Left lung (tissue), 14 donors: Measurements from ENCODE around the gene CDK11A. TPM values are rescaled to one million over a fixed set of nuclear protein-coding genes. Genes with fewer than 3 reads are reported as not detected.
"Not testable (repeated sequence)": the region's sequence is repeated elsewhere in the genome, so short reads cannot be mapped to it uniquely, and the experiment has no call there.

ENCODE experiments used
- ATAC-seq: fragments of 200-7000 bp; cut with Tn5 transposase; one replicate; pipeline ENCODE4 v1.9.1; 2020; ENCODE audit warnings: moderate library complexity
- DNase-seq, 4 donors: peaks; one replicate each; pipeline ENCODE4 v3.0.0-alpha.2; 2013 to 2020
- H3K27ac ChIP-seq, 2 donors: fragments of 200-600 bp; sonication (generic) in 1 of 2; one replicate each; pipeline versions ENCODE4 v1.5.0 to v1.8.0; 2020 to 2021
- H3K27me3 ChIP-seq, 2 donors: fragments of 200-600 bp; sonication (generic) in 1 of 2; one replicate each; pipeline versions ENCODE4 v1.5.0 to v1.8.0; 2020 to 2021
- H3K36me3 ChIP-seq, 2 donors: fragments of 200-600 bp; sonication (generic) in 1 of 2; one replicate each; pipeline versions ENCODE4 v1.5.0 to v1.8.0; 2020 to 2021
- H3K4me1 ChIP-seq, 2 donors: fragments of 200-600 bp; one replicate each; pipeline ENCODE4 v1.8.0; 2021
- H3K4me3 ChIP-seq, 2 donors: fragments of 200-600 bp; sonication (generic) in 1 of 2; one replicate each; pipeline versions ENCODE4 v1.5.0 to v1.8.0; 2020 to 2021; ENCODE audit warnings: mild to moderate bottlenecking in 1 of 2
- H3K9me3 ChIP-seq, 2 donors: fragments of 200-600 bp; sonication (generic) in 1 of 2; one replicate each; pipeline versions ENCODE4 v1.5.0 to v1.8.0; 2020 to 2021
- CTCF ChIP-seq, 2 donors: fragments of 200-600 bp; sonication (generic) in 1 of 2; IDR thresholded peaks; one replicate each; pipeline versions ENCODE4 v1.5.0 to v1.8.0; 2021; ENCODE audit warnings: antibody characterized with exemption in 2 of 2
- intact Hi-C, 2 donors: fragments of 100-400 bp; cut with DNase I; formaldehyde crosslinking; loops; one replicate each; pipeline versions ENCODE4 v1.11.2 to v1.14.2; 2022
- long read RNA-seq, 12 donors: library from polyadenylated mRNA in 2 of 12; unstranded in 2 of 12; transcript quantifications; one replicate each; pipeline ENCODE4 v2.0.0 and lab custom pipeline, GENCODE V29; 2019 to 2026
- polyA plus RNA-seq, 6 donors: library from polyadenylated mRNA; unstranded; fragments of 120-200 nt; gene quantifications; one replicate each; pipeline ENCODE4 v1.2.1, GENCODE V29; 2013; ENCODE audit not compliant: insufficient read length in 6 of 6
- total RNA-seq, 2 donors: library from RNA; stranded (reverse); fragmentation: NEBNext Ultra II Directional; extraction: Animal tissue kit (Norgen Biotek cat#: 25700); gene quantifications; one replicate each; pipeline ENCODE4 v1.2.1, GENCODE V29; 2021
- donor health status: DM: no; HTN: yes; CAD: no.
- donor health status: DM: no; HTN: no; CAD: no.

The CDK11A gene
- total RNA-seq (10 to 100 TPM; 21.1 to 43.2 TPM), polyA plus RNA-seq (10 to 100 TPM; 29.3 to 45.7 (median 37.8) TPM)
- long read RNA-seq, donor 1, partial matches to known transcripts, result 5 of 7 reads
- long read RNA-seq, donor 1, other reads (novel, unspliced or antisense), result 0 of 7 reads
- long read RNA-seq, donor 2, partial matches to known transcripts, result 9 of 10 reads
- long read RNA-seq, donor 2, other reads (novel, unspliced or antisense), result 0 of 10 reads
- long read RNA-seq, donor 3, partial matches to known transcripts, result 0 of 2 reads
- long read RNA-seq, donor 3, other reads (novel, unspliced or antisense), result 0 of 2 reads
- long read RNA-seq, donor 4, partial matches to known transcripts, result 10 of 12 reads
- long read RNA-seq, donor 4, other reads (novel, unspliced or antisense), result 2 of 12 reads
- long read RNA-seq, donor 5, partial matches to known transcripts, result 6 of 6 reads
- long read RNA-seq, donor 5, other reads (novel, unspliced or antisense), result 0 of 6 reads
- long read RNA-seq, donor 6, result 0 reads
- long read RNA-seq, donor 7, partial matches to known transcripts, result 0 of 1 reads
- long read RNA-seq, donor 7, other reads (novel, unspliced or antisense), result 0 of 1 reads
- long read RNA-seq, donor 8, partial matches to known transcripts, result 0 of 1 reads
- long read RNA-seq, donor 8, other reads (novel, unspliced or antisense), result 0 of 1 reads
- long read RNA-seq, donor 9, result 0 reads
- long read RNA-seq, donor 10, partial matches to known transcripts, result 14 of 18 reads
- long read RNA-seq, donor 10, other reads (novel, unspliced or antisense), result 4 of 18 reads
- long read RNA-seq, donor 11, partial matches to known transcripts, result 0 of 2 reads
- long read RNA-seq, donor 11, other reads (novel, unspliced or antisense), result 0 of 2 reads
- long read RNA-seq, donor 12, partial matches to known transcripts, result 0 of 2 reads
- long read RNA-seq, donor 12, other reads (novel, unspliced or antisense), result 0 of 2 reads

DNA sequence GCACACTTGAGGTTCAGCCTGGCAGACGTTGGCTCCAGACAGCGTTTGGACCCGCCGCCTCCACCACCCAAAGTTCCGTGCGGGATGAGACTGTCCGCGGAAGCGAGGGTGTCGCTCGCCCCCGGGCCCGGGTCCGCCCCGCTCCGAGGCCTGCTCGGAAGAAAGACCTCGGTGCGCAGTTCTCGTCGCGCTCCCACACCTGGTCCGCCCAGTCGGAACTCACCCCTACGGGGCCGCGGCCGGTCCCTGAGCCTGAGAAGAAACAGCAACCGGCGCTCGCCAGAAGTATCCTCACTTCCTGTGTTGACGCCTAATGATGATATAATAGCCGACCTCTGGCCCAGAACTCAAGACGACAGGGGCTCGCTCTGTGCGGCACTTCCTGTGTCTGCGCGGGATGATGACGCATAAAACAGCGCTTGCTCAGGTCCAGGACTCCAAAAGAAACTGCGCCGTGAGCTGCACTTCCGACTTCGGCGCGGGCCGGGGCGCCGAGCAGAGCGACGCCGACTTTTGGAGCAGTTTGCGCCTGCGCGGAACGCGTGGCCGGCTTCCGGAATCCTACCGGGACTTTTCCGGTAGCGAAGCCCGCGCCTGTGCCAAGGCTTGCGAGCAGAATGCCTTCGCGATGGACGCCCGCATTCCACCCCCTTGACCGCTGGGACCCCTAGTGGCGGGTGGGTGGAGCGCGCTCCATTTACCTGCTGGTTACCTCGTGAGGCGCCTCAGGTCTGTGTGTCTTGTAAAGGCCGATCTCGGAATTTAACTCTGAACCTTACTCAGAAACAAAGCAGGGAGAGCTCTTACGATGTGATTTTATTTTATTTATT is at the start of gene CDK11A:
Gene CDK11A, minus strand, starts transcription at position 323 of the 830 bp plus-strand sequence. CDS start 1,539 bp downstream, outside the sequence.
- intact Hi-C loops, H3K27me3 ChIP-seq, H3K9me3 ChIP-seq, H3K4me1 ChIP-seq: not testable (repeated sequence)
- Histone ChIP-seq H3K4me3 (peak within 1 kb of the TSS; percentile 17 to 57), H3K36me3 (peaks cover 0 to 24% of the 10 kb centered on the region in 2 donors), H3K27ac (peak within 1 kb of the TSS; percentile 39 to 95)
- DNase-seq, result peak; percentile 97 to 100 (median 98)
- ATAC-seq, result peak; percentile 97
- TF ChIP-seq CTCF (IDR thresholded peaks at IDR 0.05), result peak; percentile 11 to 50

DNA sequence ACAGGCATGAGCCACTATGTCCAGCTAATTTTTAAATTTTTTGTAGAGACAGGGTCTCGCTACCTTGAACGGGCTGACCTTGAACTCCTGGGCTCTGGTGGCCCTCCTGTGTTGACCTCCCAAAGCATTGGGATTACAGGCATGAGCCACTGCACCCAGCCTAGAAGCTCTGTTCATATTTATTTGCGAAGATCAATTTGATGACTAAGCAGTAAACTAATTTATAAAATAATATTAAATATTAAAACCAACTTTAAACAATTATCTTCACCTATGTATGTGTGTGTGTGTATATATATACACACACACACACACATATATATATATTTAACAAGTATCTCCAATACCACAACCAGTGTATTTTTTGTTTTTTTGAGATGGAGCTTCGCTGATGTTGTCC is 49.7 kb upstream of the CDK11A start:
- no peak for TF ChIP-seq CTCF (IDR thresholded peaks at IDR 0.05)
- ATAC-seq (no peak), DNase-seq (no peak)
- H3K36me3 ChIP-seq, result peaks cover 0 to 38% of the 10 kb centered on the region in 2 donors
- no peak overlapping the region for H3K27ac ChIP-seq
- peaks cover 16 to 46% of the 10 kb centered on the region in 2 donors for H3K4me1 ChIP-seq
- intact Hi-C loops, result no loop called here
- no peaks in the 10 kb centered on the region for H3K9me3 ChIP-seq
- no peak overlapping the region for H3K4me3 ChIP-seq
- no peaks in the 10 kb centered on the region for H3K27me3 ChIP-seq

- intact Hi-C loops, result no loop called here
- ATAC-seq (no peak), DNase-seq (no peak)
- no peak for TF ChIP-seq CTCF (IDR thresholded peaks at IDR 0.05)
- Histone ChIP-seq H3K27ac (no peak overlapping the region), H3K4me3 (no peak overlapping the region), H3K27me3 (no peaks in the 10 kb centered on the region), H3K4me1 (peaks cover 8 to 49% of the 10 kb centered on the region in 2 donors), H3K36me3 (peaks cover 0 to 62% of the 10 kb centered on the region in 2 donors), H3K9me3 (no peaks in the 10 kb centered on the region)
These were observed 46.9 kb upstream of the CDK11A start for GRCh38 chr1:1771096-1771495.

DNA sequence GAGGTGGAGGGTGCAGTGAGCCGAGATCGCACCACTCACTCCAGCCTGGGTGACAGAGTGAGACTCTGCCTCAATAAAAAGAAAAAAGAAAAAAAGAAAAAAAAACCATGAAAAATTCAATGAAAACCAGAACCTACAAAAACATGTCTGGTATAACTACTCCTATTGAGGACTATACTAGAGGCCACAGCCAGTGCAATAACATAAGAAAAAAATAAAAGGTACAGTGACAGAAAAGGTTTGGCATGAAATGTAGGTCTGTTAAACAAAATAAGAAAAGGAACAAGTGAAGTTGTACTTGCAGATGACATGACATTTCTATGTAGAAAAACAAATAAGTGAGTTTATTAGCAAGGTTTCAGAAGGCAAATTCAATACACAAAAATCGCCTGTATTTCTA is 45.9 kb upstream of the CDK11A start:
- no peak for TF ChIP-seq CTCF (IDR thresholded peaks at IDR 0.05)
- ATAC-seq, result no peak
- peaks cover 0 to 49% of the 10 kb centered on the region in 2 donors for H3K4me1 ChIP-seq
- H3K36me3 ChIP-seq, result peaks cover 0 to 63% of the 10 kb centered on the region in 2 donors
- intact Hi-C loops, result no loop called here
- no peaks in the 10 kb centered on the region for H3K9me3 ChIP-seq
- no peak for DNase-seq
- no peak overlapping the region for H3K27ac ChIP-seq
- no peaks in the 10 kb centered on the region for H3K27me3 ChIP-seq
- no peak overlapping the region for H3K4me3 ChIP-seq
